OCI-LY7 (cell line): ENCODE measurements around the gene MYL5.

Source experiments
- EZH2phosphoT487 ChIP-seq: fragments of 200-600 bp; sonication (generic); IDR thresholded peaks from 2 replicates; pipeline ENCODE4 v1.6.1; 2018; ENCODE audit warnings: low read depth, borderline replicate concordance, mild to moderate bottlenecking, mixed run types, antibody characterized with exemption, low read length, moderate library complexity, mixed read lengths
- TF ChIP-seq, protein P1 (sequence below): fragments of 200-600 bp; sonication (generic); conservative IDR thresholded peaks from 2 replicates; pipeline ENCODE4 v1.5.1; 2014; ENCODE audit warnings: mild to moderate bottlenecking, antibody characterized with exemption, low read length, moderate library complexity, mixed read lengths

GRCh38 chr4:661231-661630 lies 13.1 kb upstream of the MYL5 start:
- TF ChIP-seq, protein P1, sequence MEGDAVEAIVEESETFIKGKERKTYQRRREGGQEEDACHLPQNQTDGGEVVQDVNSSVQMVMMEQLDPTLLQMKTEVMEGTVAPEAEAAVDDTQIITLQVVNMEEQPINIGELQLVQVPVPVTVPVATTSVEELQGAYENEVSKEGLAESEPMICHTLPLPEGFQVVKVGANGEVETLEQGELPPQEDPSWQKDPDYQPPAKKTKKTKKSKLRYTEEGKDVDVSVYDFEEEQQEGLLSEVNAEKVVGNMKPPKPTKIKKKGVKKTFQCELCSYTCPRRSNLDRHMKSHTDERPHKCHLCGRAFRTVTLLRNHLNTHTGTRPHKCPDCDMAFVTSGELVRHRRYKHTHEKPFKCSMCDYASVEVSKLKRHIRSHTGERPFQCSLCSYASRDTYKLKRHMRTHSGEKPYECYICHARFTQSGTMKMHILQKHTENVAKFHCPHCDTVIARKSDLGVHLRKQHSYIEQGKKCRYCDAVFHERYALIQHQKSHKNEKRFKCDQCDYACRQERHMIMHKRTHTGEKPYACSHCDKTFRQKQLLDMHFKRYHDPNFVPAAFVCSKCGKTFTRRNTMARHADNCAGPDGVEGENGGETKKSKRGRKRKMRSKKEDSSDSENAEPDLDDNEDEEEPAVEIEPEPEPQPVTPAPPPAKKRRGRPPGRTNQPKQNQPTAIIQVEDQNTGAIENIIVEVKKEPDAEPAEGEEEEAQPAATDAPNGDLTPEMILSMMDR = no peak
- no peak for TF ChIP-seq EZH2phosphoT487
